ENCODE measurements around the gene SDK1.

Gene SDK1

DNA sequence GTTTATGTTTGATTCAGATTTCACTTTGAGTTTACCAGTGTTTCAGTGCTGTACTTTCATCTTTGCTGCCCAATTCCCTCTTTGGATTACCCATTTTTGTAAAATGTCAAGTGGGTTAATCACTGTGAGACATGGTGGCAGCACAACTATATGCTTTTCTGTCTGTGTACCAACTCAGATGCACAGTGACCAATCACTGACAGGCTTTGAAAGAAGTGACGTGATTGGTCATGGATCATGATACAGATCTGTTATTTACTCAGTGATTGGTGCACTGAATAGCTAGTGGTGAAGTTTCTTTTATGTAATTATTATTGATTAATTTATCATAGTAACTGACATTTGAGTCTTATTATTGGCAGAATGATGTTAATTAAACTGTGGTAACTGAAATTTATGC lies 126.9 kb downstream of the SDK1 start:
- DNase-seq, result no peak

DNA sequence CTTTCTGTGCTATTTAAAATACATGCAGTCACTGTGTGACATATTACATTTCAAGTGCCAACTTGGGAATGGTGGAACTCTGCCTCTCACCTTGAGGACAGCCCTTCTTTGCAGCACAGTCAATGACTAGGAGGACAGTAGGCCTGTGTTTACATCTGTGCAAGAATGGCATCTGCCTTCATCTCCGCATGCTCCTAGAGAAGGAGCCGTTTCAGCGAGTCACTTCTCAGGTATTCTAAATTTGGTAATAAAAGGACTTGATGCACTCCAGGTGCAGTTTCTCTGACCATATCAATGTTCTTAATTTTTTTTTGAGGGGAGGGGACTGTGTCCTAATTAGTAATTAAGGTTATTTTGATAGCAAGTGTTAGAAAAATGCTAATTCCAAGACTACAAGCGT lies 128.9 kb downstream of the SDK1 start:
- no peak for DNase-seq

DNA sequence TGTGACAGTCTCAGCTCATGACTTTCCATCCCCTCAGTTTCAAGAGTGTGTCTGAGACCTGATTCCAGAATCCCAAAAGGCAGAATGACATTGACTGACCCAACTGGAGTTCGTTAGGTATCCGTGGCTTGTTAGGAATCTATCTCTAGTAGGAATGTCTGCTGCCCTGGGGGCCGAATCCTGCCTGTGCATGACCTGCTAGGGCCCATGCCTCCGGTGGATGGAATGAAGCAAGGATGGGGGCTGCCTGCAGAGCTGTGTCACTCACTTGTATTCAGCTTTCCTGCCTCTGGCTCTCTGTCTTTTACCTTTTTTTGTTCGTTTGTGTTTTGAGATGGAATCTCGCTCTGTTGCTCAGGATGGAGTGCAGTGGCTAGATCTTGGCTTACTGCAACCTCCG lies 129.5 kb downstream of the SDK1 start:
- no peak for DNase-seq

DNA sequence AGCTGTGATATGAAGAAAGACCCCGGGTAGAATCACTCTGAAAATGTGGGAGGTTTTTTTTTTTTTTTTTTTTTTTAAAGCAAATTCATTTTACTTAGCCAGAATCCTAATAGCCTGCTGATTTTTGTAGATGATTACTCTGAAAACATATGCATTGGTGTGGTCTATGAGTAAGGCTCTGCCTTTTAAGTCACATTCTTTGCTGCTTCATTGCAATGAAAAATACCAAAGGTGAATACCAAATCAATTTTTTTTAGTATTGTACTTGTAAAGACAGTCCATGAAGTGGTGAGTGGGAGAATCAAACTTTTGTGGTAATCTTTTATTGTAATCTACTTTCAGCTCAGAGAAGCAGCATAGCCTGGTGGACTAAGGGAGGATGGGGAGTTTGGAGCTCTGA lies 130.3 kb downstream of the SDK1 start:
- DNase-seq, result no peak

DNA sequence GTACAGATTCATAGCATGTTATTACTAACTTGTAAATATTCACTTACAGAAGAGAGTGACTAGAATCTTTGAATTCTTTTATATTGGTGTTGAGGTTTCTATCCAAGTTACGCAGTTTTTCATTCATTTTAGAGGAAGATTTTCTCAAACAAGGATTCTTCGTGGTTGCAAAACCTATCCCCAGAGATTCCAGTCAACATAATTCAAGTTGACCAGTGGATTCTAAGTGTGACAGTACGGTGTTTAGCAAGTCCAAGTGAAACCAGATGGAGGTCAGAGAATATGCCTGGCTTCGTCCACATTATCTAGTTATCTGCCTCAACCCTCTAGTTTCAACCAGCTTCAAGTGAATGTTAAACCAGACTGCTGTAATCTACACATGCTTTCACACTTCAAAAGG lies 131.9 kb downstream of the SDK1 start:
- DNase-seq, result no peak

DNA sequence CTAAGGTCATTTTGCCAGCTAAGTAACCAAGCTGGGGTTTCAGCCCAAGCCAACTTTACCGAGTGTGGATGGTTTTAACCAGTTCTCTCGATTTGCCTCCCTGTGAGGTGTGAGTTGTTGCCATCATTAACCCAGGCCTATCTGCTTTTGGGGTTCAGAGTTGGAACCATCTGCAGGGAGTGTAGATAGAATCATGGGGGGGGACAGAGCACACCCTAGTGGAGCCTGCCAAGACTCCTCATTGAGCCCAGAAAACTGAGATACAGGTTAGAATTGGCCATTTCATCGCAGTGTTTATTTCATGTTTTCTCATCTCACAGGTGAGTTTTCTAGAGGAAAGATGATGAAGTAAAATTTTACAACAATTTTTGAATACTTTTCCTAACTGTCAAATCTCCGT lies 133.6 kb downstream of the SDK1 start:
- DNase-seq, result no peak

DNA sequence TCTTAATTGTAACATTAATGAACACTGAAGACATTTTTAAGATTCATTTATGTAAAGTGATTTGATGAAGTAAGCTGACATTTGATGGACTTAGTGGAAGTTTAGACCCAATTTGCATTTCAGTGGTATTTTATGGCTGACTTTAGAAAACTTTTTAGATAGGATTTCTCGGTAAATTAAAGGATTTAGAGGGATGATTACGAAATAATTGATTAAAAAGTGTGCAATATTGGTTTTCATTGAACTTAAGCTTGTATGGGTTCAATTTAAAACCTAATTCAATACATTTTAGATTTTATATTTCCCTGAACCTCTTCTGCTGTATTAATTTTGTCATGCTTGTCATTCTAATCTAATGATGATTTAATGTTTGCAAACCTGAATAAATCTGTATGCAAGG lies 135.1 kb downstream of the SDK1 start:
- DNase-seq, result no peak

DNA sequence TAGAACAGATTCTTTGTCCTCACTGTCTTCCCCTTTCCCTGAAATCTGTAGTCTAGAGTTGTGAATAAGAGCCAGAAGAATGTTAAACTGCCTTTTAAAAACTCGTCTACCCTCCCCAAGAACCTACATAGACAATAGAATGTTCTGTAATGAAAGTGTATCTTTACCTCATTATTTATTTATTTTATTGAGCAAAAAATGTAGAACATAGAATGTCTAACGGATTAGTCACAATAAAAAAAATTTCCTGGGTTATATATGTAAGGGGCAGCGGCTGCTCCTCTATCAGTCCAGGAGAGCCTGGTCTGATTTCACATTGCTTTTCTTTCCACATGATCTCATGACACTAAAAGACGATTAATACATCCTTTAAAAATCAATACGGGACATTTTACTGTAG lies 135.7 kb downstream of the SDK1 start:
- DNase-seq, result no peak

DNA sequence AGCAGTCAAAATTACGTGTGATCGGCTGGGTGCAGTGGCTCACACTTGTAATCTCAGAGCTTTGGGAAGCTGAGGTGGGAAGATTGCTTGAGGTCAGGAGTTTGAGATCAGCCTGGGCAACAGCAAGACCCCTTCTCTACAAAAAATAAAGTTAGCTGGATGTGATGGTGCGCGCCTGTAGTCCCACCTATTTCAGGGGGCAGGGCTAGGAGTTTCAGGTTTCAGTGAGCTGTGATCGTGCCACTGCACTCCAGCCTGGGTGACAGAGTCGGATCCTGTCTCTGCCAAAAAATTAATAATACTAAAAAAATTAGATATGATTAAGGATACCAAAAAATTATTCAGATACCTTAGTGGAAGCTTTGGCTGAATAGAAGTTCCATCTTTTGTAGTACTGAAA lies 136.4 kb downstream of the SDK1 start:
- no peak for DNase-seq

DNA sequence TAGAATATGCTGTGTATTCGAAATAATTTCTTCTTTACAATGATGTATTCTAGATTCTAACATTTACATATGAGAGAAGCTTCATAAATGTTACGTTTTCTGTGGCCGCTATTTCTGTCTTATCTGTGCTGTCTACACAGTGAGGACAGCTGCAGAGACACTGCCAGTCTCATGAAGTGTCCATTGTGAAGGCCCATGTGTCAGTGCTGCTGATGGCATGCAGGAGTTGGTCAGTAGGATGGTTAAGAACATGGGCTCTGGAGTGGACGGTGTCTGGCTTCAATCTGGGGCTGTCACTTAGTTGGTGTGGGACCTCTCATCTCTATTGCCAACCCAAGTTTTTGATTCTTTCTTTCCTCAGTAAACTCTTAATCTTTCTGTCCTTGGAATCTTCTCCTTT lies 137.3 kb downstream of the SDK1 start:
- no peak for DNase-seq

DNA sequence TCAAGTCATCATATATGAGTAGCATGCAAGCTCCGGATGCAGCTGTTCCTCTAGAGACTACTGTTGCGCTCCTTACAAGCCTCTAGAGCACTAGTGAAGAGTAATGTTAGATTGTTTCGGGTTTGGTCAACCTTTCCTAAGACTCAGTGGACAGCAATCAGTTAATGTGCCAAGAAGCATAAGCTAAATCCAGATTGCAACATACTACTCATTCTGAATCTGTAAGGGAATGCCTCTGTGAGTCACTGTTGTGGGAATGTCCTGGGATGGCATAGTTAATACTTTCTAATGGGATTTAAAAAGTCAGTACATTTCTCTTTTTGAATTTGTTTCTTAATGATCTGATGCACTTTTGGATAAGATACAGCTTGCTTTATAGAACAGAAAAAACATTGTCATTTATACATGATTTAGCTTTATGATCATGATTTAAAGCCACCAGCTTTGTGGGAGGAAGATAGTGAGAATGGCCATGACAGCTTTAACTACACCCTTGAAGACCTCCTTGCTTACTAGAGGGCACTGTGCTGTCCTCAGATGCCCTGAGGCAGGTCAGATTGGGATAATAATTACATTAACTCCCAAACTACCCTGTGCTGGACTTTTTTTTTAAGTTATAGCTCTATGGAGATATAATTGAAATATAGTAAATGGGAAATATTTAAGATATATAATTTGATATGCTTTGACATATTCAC lies 138.4 kb downstream of the SDK1 start:
- no peak for DNase-seq

DNA sequence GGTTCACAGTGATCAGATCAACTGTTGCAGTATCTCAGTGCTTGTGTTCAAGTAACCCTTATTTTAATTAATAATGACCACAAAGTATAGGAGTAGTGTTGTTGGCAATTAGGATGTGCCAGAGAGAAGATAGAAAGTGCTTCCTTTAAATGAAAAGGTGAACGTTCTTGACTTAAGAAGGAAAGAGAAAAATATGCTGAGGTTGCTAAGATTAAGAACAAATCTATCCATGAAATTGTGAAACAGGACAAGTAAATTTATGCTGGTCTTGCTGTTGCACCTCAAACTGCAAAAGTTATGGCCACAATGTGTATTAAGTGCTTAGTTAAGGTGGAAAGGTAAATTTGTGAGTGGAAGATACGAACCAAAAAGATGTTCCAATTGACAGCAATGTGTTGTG lies 139.5 kb downstream of the SDK1 start:
- no peak for DNase-seq

DNA sequence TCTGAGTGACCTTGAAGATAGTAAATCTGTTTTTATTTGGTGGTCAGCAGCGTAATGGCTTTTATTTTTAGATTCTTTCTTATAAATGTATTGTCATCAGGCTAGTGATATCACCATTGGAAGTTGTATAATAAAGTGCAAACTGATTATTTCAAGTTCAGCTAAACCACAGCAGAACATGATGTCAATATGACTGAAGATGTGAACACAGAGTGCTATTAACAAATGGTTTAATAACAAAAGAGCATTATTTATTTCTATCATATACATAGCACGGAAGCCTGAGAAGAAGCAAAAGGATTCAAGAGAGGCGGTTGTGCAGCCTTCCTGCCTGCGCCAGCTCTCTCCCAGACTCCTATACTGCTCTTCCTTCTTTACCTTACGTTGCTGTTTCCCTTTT lies 142.7 kb downstream of the SDK1 start:
- DNase-seq, result no peak

DNA sequence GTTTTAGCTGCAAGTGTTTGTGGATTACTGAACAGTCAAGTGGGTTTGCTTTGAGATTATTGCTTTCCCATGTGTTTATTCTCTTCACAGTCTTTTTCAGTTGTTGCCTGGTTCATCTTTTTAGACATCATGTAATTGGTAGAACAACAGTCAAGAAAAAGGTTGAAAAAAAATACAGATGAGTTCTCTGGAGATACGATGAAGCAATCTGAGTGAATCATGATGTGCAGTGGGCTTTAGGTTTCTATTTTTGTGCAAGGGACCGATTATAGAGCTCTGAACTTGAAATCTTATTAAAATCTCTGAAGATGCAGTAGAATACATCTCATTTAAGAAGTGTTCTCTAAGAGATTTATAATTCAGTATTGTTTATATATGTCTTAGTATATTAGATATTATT lies 145.7 kb downstream of the SDK1 start:
- DNase-seq, result no peak

DNA sequence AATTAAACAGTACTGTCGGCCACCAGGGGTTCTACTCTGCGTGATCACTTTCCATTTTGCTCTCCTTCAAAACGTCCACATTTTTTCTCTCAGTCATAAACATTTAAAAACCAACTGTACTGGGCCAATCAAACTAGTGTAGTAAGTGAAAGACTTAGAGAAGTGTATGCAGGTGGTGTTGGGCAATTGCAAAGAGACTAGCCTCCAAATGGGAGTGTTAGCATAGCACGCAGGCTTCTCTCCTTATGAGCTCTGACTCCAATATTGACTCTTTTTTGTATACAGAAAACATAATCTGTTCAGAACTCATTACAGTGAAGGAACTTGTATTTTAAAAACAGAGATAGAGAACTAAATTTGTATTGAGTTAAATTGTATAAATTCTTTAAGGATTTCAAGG lies 150.6 kb downstream of the SDK1 start:
- DNase-seq, result no peak

DNA sequence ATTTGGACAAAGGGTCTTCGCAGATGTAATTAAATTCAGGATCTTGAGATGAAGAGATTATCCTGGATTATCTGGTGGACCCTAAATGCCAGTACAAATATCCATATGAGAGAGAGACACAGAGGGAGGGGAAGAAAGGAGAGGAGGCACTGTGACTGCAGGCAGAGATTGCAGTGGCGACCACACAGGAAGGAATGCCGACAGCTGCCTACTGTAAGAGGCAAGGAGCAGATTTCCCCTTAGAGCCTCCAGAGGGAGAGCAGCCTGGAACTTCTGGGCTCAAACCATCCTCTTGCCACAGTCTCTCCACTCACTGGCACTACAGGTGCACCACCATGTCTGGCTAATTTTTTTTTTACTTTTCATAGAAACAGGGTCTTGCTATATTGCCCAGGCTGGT lies 152.3 kb downstream of the SDK1 start:
- DNase-seq, result no peak

DNA sequence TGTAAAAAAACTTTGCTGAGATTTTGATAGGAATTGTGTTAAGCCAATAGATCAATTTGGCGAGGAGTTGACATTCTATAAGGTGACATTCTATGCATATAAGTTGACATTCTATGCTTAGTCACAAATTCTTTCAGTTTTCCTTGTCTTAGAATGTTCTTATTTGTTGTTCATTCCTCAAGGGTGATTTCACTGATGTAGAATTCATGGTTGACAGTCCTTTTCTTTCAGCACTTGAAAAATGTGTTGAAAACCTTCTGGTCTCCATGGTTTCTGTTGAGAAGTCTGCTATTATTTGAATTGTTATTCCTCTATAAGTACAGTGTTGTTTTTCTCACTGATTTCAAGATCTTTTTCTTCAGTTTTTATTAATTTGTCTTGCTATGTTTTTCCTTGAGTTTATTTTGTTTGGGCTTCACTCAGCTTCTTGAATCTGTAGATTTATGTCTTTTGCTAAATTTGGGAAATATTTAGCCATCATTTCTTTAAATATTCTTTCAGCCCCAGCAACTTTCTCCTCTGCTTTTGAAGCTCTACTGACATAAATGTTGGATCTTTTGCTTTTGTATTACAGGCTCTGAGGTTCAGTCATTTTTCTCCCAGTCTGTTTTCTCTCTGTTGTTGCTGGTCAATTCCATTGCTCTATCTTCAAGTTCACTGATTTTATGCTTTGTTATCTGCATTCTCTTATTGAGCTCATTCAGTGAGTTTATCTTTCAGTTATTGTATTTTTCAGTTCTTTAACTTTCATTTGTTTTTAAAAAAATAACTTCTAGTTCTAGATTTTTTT lies 154.9 kb downstream of the SDK1 start:
- no peak for DNase-seq

DNA sequence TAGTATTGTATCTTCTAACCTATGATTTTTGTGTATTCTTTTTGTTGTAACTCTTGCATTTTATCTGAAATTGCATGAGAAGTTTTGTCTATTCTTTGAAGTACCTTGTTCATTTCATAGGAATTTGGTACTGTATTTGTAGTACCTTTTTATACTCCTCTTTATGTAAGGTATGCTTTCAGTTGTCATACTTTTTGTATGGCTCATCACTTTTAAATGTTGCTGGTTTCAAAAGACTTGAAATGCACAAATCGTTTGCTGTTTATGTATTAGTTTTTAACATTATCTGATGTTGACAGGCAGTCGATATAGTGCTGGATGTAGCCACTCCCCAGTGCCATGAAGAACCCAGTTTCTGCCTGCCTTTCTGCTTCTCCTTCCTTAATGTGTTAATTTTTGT lies 158.1 kb downstream of the SDK1 start:
- no peak for DNase-seq

DNA sequence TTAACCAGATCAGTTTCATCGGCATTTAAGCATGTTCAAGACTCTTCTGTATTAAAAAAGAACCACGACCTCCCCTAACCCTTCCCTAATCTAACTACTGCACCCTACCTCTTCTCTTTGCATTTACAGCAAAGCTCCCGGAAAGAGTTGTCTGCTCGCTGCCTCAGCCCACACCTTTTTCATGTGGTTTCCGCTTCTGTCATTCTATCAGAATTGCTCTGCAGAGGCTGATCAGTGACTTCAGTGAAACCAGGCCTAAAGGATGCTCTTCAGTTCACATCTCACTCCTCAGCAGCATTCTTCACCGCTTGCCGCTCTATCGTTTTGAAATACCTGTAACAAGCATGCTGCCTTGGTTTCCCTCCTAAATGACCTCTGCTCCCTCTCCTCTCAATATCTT lies 160.9 kb downstream of the SDK1 start:
- peak; percentile 53 for DNase-seq

DNA sequence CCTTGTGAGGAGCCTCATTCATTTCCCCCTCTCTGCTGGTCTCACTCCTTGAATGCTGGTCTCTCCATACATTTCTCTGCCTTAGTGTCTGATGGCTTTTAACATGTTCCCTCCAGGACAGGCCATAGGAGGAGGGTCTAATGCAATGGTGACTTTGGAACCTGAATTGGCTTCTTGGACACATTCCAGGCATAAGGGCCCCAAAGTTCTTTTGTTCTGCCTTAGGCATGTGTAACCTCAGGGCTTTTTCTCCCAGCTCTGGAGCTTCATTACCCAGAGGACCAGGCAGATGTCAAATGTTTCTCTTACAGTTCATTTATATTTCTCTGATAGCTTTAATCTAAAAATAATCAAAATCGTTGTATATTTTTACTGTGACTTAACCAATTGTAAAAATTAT lies 162.6 kb downstream of the SDK1 start:
- DNase-seq, result no peak

DNA sequence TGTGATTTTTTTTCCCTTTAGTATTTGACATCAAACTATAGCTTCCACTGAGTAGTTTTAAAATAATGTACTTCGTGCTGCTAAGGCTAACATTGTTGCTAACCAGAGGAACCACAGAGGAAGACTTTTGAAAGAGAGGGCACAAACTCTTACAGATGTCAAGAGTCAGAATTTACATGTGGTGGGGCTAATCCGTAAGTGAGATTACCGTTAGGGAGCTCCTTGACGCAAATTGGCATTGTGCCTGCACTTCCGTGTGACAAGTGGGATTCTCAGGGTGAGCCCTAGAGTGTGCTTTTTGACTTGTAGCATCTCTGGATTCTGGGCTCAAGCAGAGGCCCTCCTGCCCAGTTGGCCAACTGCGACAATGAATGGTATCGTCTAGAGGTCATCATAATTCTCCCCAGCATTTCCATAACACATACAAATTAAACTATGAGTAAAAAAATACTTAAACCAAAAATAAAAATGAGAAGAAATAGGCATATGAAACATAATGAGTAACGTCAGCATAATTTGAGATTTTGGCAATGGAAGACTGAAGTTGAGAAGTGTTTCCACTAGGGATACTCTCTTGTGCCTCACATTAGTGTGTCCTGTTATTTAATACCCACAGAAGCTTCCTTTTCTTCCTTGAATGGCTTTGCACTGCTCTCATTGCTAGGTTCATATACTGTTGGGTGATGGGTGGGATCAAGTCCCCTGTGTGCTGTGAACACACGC lies 164.0 kb downstream of the SDK1 start:
- no peak for DNase-seq

DNA sequence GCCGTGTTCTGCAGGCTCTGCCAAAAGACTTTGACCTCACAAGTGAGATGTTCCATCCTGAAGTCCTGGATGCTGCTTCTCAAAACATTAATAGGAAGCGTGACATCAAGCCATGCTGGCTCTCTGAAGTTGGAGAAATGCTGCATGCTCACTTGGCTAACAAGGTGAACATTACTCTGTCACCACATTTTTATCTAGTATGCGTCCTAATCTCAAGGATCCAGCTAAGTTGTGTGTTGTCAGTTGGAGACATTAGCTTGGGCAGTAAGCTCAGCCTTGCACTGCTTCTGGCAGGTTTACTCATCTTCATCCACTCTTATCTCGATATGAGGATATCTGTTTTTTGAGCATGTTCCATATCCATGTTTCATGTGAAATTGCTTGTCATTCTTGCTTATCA lies 165.2 kb downstream of the SDK1 start:
- DNase-seq, result no peak

DNA sequence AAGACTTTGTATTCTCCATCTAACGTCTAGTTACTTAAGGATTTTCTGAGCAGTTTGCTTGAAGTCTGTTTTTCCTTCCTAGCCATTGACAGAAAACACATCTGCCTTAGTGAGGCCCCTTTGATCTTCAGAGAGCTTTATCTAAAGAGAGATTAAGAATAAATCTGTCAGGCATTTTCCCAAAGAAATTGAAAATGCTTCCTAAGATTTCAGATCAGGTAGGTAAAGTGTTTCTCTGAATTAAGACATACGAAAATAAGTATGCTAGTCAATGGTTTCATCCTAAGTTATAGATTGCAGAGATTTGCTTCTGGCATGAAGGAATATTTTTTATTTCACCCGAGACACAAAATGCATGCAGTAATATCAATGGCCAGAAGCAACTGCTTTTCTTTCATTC lies 168.6 kb downstream of the SDK1 start:
- DNase-seq, result no peak

DNA sequence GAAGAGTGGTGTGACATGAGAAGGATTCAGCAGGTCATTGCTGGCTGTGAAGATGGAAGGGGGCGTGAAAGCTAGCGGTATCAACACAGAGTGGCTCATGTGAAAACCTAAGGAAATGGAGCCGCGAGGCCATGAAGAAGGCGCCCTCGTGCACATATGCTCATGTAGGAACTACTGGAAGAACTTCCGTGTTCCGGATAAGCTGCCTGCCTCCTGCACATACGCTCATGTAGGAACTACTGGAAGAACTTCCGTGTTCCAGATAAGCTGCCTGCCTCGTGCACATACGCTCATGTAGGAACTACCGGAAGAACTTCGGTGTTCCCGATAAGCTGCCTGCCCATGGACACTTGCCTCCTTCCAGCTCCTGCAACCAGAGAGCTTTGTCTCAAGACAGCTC lies 179.1 kb downstream of the SDK1 start:
- no peak for DNase-seq
